Activated CD8-positive, alpha-beta memory T cell treated with anti-CD3 and anti-CD28 coated beads, Interleukin-2, amount 50 U/mL, for 48 hours (primary cell): ENCODE measurements around the gene BACH2.

Experiments
- DNase-seq: peaks from one replicate; pipeline ENCODE4 v3.0.0-alpha.2; 2020

The BACH2 gene

GRCh38 chr6:90015883-90016282 lies 280.8 kb downstream of the BACH2 start:
- DNase-seq = no peak

GRCh38 chr6:90008908-90009501 lies 287.6 kb downstream of the BACH2 start:
- DNase-seq = no peak

- no peak for DNase-seq
Measured at GRCh38 chr6:90008189-90008907, 288.3 kb downstream of the BACH2 start.

- no peak for DNase-seq
Measured at GRCh38 chr6:90005048-90005827, 291.4 kb downstream of the BACH2 start.

- DNase-seq = no peak
Measured at GRCh38 chr6:90004511-90004910, 292.1 kb downstream of the BACH2 start.

- DNase-seq = no peak
Measured at GRCh38 chr6:90003941-90004340, 292.7 kb downstream of the BACH2 start.

GRCh38 chr6:90003069-90003795 lies 293.4 kb downstream of the BACH2 start:
- no peak for DNase-seq

- no peak for DNase-seq
Measured at GRCh38 chr6:90000864-90001731, 295.5 kb downstream of the BACH2 start.

- DNase-seq = no peak
Measured at GRCh38 chr6:89999945-90000825, 296.5 kb downstream of the BACH2 start.

GRCh38 chr6:89999154-89999553 lies 297.5 kb downstream of the BACH2 start:
- no peak for DNase-seq

GRCh38 chr6:89997456-89998445 lies 298.9 kb downstream of the BACH2 start:
- DNase-seq = no peak

GRCh38 chr6:89993411-89993810 lies 303.2 kb downstream of the BACH2 start:
- no peak for DNase-seq

GRCh38 chr6:89992818-89993217 lies 303.8 kb downstream of the BACH2 start:
- no peak for DNase-seq

GRCh38 chr6:89989742-89990141 lies 306.9 kb downstream of the BACH2 start:
- no peak for DNase-seq

- DNase-seq = no peak
Measured at GRCh38 chr6:89987830-89988229, 308.8 kb downstream of the BACH2 start.

GRCh38 chr6:89987140-89987539 lies 309.5 kb downstream of the BACH2 start:
- DNase-seq = no peak

GRCh38 chr6:89986650-89987074 lies 310.0 kb downstream of the BACH2 start:
- DNase-seq = no peak

- no peak for DNase-seq
Measured at GRCh38 chr6:89985751-89986493, 310.7 kb downstream of the BACH2 start.
